Inflammatory macrophage treated with lipopolysaccharide for 1 hour (primary cell): ENCODE measurements around the gene VWA7.

Experiments used
- DNase-seq, 2 donors: peaks; one replicate each; pipeline ENCODE4 v3.0.0-alpha.2; 2020 to 2022

The VWA7 gene

GRCh38 chr6:31727717-31728671, 49.1 kb downstream of the VWA7 start:
- no peak for DNase-seq

GRCh38 chr6:31727034-31727716, 50.0 kb downstream of the VWA7 start:
- peak; percentile 78 to 85 for DNase-seq

- DNase-seq: peak; percentile 84 to 96
These were observed 51.4 kb downstream of the VWA7 start for GRCh38 chr6:31725502-31726350.

GRCh38 chr6:31723980-31724691, 53.0 kb downstream of the VWA7 start:
- DNase-seq: no peak

GRCh38 chr6:31723245-31723979, 53.7 kb downstream of the VWA7 start, which contains the start of gene MPIG6B:
Gene MPIG6B (plus strand): TSS chr6:31723373. CDS start chr6:31723384, 11 bp downstream.
- no peak for DNase-seq

GRCh38 chr6:31722173-31722572, 55.0 kb downstream of the VWA7 start:
- no peak for DNase-seq

GRCh38 chr6:31721351-31722020, 55.6 kb downstream of the VWA7 start, which contains the start of gene LY6G6C:
Gene LY6G6C (minus strand): TSS chr6:31721746. CDS start chr6:31721679, 67 bp downstream.
- DNase-seq: no peak

- DNase-seq: no peak
These were observed 56.8 kb downstream of the VWA7 start for GRCh38 chr6:31720196-31720770.

GRCh38 chr6:31719001-31719400, 58.1 kb downstream of the VWA7 start:
- no peak for DNase-seq

GRCh38 chr6:31718265-31718664, 58.9 kb downstream of the VWA7 start:
- DNase-seq: no peak

GRCh38 chr6:31717499-31718222, 59.5 kb downstream of the VWA7 start:
- DNase-seq: no peak
